ENCODE results near the gene CCND1.
"Not testable (repeated sequence)": the region's sequence is repeated elsewhere in the genome, so short reads cannot be mapped to it uniquely, and the experiment has no call there.

Gene CCND1

DNA sequence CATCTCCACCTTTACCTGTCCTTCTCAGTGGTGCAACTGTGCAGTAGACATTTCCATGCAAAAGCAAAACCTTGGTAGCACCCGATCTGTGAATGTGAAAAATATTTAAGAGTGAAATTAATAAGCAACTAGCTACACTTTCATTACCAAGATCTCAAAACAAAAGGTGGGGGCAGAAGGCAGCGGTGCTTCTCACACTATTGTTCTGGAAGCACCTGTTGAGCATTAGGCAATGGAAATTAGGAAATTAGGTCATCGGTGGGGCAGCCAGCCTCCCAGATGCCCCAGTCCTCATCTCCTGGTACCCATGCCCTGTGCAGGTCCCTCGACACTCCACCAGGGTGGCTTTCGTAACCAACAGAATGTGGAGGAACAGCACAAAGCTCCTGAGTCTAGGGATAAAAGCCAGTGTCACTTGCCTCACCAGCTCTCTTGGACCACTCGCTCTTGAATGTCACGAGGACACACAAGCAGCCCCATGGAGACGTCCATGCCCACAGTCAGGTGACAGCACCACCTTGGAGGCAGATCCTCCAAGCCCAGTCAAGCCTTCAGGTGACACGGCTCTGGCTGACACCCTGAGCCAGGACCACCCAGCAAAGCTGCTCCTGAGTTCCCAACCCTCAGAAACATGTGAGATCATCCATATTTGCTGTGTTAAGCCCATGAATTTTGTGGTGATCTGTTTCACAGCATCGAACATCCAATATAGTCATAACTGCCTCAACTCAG lies 30.9 kb downstream of the CCND1 start:
- no peak for DNase-seq
- in situ Hi-C loops (cut with HindIII; ENCODE audit: low pct_ligation_motif_present, low pct_unique_long_range_greater_than_20kb, low sequenced_read_pairs) = loop anchor here (25.0 kb wide), 1 partner anchor 560 kb away; no protein-coding TSS in a partner anchor

- in situ Hi-C loops (cut with HindIII; ENCODE audit: low pct_ligation_motif_present, low pct_unique_long_range_greater_than_20kb, low sequenced_read_pairs) = loop anchor here (25.0 kb wide), 1 partner anchor 562 kb away; no protein-coding TSS in a partner anchor
- peak; percentile 55 for DNase-seq
Observed at GRCh38 chr11:69674267-69674885, 33.4 kb downstream of the CCND1 start.

DNA sequence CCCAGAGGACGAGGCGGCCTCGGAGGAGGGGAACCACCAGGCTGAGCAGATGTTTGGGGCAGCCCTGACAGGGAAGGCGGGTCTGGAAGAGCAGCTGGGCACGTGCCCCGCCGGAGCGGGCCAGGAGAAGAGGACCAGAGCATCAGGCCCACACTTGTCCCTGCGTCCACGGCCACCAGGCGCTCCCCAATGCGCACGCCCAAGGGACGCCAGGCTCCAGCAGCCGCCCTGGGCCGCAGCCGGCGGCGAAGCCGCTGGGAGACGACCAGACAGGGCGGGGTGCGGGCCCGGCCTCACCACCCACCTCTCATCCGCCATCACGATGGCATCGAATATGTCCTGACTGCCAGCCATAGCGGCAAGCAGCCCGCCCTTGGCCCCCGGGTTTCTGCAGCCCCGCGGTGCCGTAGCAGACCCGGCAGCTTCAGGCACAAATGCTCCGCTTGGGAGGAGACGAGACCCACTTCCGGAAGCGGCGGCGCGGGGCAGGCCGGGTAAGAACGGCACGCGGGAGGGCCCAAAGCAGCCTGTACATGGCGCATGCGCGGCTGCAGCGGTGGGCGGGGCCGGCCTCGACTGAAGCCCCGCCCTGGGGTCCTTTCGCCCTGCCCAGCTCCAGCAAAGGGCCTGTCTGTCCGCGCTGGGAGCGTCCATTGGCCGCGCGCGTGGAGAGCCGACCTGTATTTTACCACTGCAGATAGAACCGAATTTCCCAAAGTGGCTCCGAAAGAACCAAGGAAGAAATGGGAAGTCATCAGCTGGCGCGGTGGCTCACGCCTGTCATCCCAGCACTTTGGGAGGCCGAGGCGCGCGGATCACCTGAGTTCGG lies 34.1 kb downstream of the CCND1 start, which contains the start of gene LTO1:
LTO1 (minus strand) TSS at position 468 of the 829 bp plus-strand sequence; CDS start at position 354, 114 bp downstream.
- peak; percentile 89 for DNase-seq
- in situ Hi-C loops (cut with HindIII; ENCODE audit: low pct_ligation_motif_present, low pct_unique_long_range_greater_than_20kb, low sequenced_read_pairs) = loop anchor here (25.0 kb wide), 1 partner anchor 563 kb away; no protein-coding TSS in a partner anchor

DNA sequence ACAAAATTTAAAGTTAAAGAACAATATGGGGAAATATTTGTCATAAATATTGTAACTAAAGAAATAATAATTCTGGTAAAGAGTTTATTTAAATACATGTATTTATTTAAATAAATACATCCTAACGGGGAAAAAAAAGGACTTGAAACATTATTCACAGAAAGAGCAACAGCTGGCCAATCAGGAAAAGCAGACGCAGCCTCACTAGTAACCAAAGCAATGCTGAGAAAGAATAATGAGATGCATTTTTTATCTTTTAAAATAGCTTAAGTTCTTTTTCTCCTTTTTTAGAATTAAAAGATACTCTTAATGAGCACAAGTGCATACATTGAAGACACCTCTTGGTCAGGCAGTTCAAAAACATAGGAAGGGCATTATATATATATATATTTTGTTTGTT lies 36.8 kb downstream of the CCND1 start:
- in situ Hi-C loops (cut with HindIII; ENCODE audit: low pct_ligation_motif_present, low pct_unique_long_range_greater_than_20kb, low sequenced_read_pairs) = no loop called here

DNA sequence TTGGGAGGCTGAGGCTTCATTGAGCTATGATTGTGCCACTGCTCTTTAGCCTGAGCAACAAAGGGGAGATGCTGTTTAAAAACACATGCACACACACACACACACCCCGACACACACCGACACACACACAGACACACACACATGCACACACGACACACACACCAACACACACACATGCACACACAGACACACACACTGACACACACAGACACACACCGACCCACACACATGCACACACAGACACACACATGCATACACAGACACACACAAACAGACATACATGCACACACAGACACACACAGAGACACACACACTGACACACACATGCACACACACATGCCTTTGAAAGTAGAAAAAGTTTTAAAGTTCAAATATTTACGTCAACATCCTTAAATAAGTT lies 39.7 kb downstream of the CCND1 start:
- in situ Hi-C loops (cut with HindIII; ENCODE audit: low pct_ligation_motif_present, low pct_unique_long_range_greater_than_20kb, low sequenced_read_pairs) = no loop called here

More for the DNA sequence above, 36.8 kb downstream of the CCND1 start:
- DNase-seq = no peak

DNA sequence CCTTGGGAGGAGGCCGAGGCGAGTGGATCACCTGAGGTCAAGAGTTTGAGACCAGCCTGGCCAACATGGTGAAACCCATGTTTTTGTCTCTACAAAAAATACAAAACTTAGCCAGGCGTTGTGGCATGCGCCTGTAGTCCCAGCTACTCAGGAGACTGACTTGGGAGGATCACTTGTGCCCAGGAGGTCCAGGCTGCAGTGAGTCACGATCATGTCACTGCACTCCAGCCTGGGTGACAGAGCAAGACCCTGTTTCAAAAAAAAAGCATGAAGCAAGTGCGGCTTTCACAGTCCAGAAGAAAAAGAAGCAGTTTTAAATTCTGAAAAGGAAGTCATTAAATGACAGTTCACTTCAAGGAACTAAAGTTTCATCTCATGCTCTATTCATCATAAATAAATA lies 41.3 kb downstream of the CCND1 start:
- DNase-seq = no peak
- in situ Hi-C loops (cut with HindIII; ENCODE audit: low pct_ligation_motif_present, low pct_unique_long_range_greater_than_20kb, low sequenced_read_pairs) = no loop called here

More for the DNA sequence above, 39.7 kb downstream of the CCND1 start:
- DNase-seq = no peak

DNA sequence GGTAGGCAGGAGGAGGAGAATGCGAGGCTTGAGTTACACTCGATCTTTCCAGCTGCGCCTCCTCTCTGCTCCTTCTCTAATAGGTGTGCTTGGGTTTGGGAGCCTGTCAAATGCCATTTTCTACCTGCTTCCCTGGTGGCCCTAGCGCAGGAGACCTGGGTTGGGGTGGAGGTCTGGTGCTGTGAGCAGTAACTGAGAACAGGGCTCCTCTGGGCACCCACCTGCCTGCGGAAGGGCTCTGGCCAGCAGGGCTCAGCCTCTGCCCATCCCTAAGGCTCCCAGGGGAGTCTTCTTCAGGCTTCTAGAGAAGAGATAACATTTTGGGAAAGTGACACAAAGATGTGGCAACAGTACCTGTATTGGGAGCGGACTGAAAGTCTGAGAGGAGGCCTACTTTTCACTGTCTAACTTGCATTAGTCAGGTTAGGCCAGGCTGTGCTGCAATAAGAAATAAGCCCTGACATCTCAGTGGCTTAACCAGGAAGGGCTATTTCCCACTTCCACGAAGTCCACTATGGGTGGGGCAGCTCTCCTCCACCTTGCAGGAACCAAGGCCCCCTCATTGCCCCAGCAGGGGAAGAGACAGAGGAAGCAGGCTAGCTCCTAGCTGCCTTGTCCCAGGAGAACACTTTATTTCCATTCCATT lies 41.8 kb downstream of the CCND1 start:
- DNase-seq = no peak
- in situ Hi-C loops (cut with HindIII; ENCODE audit: low pct_ligation_motif_present, low pct_unique_long_range_greater_than_20kb, low sequenced_read_pairs) = no loop called here

DNA sequence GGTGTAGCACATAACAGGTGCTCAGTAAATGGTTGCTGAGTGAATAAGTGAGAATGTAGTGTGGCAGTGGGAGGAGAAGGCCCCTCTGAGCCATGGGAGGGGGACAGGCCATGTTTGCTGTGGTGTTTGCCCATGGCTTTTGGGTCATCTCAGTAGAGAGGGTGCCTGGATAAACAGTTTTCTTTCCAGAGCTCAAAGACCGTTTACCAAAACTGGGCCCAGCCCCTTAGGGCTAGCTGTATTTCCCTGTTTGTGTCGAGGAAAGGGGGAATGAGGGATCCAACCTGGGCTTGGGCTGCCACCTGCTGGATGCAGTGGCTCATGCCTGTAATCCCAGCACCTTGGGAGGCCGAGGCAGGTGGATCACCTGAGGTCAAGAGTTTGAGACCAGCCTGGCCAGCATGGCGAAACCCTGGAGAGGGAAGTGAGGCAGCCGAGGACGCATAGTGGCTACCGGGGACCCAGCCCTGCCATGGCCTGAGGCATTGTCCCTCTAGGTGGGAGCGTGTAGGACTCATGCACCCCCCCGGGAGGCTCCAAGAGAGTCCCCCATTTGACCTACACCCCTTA lies 42.9 kb downstream of the CCND1 start:
- DNase-seq = peak; percentile 15

DNA sequence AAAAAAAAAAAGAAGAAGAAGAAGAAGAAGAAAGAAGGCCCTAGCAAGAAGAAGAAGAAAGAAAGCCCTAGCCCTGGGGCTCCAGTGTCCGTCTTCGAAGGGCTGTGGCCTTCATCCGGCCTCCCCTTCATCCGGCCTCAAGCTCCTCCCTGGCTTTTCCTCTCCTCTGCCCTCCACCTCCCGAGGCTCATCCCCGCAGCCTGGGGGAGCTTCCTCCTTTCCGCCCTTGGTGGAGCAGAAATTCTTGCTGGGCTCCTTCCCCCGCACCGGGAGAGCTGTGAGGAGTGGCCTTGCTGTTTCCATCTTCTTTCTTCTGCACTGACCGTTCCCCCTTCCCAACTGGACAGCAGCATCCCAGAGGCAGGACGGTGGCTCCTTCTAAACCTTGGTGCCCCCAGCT lies 43.7 kb downstream of the CCND1 start:
- in situ Hi-C loops (cut with HindIII; ENCODE audit: low pct_ligation_motif_present, low pct_unique_long_range_greater_than_20kb, low sequenced_read_pairs) = no loop called here

More for the DNA sequence above, 42.9 kb downstream of the CCND1 start:
- in situ Hi-C loops (cut with HindIII; ENCODE audit: low pct_ligation_motif_present, low pct_unique_long_range_greater_than_20kb, low sequenced_read_pairs) = no loop called here

GRCh38 chr11:69685348-69685747 lies 44.4 kb downstream of the CCND1 start:
- in situ Hi-C loops (cut with HindIII; ENCODE audit: low pct_ligation_motif_present, low pct_unique_long_range_greater_than_20kb, low sequenced_read_pairs) = no loop called here
- no peak for DNase-seq

More for the DNA sequence above, 43.7 kb downstream of the CCND1 start:
- no peak for DNase-seq

- in situ Hi-C loops (cut with HindIII; ENCODE audit: low pct_ligation_motif_present, low pct_unique_long_range_greater_than_20kb, low sequenced_read_pairs) = no loop called here
- DNase-seq = no peak
Observed at GRCh38 chr11:69686452-69686851, 45.5 kb downstream of the CCND1 start.

DNA sequence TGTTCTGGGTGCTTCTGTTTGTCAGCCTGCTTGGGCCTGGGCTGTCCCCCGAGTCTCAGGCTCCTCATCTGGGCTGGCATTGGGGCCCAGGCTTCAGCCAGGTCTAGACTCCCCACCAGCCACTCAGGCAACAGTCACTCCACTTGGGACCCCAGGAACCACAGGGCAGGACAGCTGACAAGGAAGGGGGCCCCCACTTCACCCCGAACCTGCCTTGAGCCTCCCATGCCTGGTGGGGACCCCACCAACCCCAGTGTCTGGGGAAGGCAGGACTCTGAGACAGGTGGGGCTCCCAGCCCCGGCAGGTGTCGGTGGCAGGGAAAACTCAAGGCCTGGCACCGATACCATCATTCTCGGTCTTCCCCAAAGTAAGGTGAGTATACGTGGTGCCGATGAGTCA lies 45.9 kb downstream of the CCND1 start:
- in situ Hi-C loops (cut with HindIII; ENCODE audit: low pct_ligation_motif_present, low pct_unique_long_range_greater_than_20kb, low sequenced_read_pairs) = no loop called here

DNA sequence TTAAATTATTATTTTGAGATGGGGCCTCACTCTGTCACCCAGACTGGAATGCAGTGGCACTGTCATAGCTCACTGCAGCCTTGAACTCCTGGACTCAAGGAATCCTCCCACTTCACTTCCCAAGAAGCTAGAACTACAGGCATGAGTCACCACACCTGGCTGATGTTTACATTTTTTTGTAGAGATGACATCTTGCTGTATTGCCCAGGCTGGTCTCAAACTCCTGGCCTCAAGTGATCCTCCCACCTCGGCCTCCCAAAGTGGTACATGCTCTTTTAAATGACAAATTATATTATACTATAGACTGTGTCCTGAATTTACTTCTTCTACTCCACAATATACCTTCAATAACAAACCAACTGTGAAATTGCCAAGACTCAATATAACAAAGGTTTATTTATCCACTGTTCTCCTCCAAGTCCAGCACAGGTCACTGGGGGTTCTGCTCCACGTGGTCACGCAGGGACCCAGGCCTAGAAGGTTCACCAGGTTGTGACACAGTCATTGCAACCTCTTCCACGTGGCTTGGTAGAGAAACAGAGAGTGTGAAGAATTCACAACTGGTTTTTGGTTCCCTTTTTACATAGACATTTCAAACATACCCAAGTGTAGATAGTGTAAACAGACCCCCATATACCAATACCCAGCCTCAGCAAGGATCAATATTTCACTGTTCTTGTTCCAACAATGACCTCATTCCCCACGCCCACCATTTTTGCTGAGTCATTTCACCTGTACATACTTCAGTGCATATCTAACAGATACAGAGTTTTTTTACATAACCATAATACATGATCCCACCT lies 47.2 kb downstream of the CCND1 start:
- in situ Hi-C loops (cut with HindIII; ENCODE audit: low pct_ligation_motif_present, low pct_unique_long_range_greater_than_20kb, low sequenced_read_pairs); DNase-seq: not testable (repeated sequence)

More for the DNA sequence above, 45.9 kb downstream of the CCND1 start:
- DNase-seq = no peak

GRCh38 chr11:69689484-69690319 lies 48.7 kb downstream of the CCND1 start:
- in situ Hi-C loops (cut with HindIII; ENCODE audit: low pct_ligation_motif_present, low pct_unique_long_range_greater_than_20kb, low sequenced_read_pairs) = no loop called here
- no peak for DNase-seq

DNA sequence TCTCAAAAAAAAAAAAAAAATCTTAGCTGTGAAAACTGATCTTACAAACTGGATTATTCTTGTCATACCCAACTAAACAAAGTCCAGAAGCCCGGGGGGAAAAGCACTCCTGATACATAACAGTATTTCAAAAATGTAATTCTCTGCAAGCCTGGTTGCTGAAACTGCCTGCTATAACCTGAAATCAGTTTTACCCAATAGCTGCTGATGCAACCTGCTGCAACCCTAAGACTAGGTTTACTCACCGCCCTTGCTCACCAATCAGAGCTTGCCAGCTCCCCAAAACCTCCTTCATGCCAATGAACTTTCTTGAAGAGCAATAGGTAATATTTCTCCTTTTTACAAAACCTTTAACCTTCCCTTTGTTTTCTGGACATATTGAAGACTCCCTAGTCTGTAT lies 50.5 kb downstream of the CCND1 start:
- no peak for DNase-seq
- in situ Hi-C loops (cut with HindIII; ENCODE audit: low pct_ligation_motif_present, low pct_unique_long_range_greater_than_20kb, low sequenced_read_pairs) = no loop called here

GRCh38 chr11:69692422-69692821 lies 51.5 kb downstream of the CCND1 start:
- no peak for DNase-seq
- in situ Hi-C loops (cut with HindIII; ENCODE audit: low pct_ligation_motif_present, low pct_unique_long_range_greater_than_20kb, low sequenced_read_pairs) = no loop called here

GRCh38 chr11:69694781-69695180 lies 53.8 kb downstream of the CCND1 start:
- in situ Hi-C loops (cut with HindIII; ENCODE audit: low pct_ligation_motif_present, low pct_unique_long_range_greater_than_20kb, low sequenced_read_pairs) = no loop called here

More at GRCh38 chr11:69694781-69695180, 53.8 kb downstream of the CCND1 start:
- no peak for DNase-seq

Data from ACHN (cell line).